Adrenal gland (tissue), 12 donors: ENCODE measurements around the gene LBX2. TPM values are rescaled to one million over a fixed set of nuclear protein-coding genes. Genes with fewer than 3 reads are reported as not detected.

ENCODE experiments used
- DNase-seq, 7 donors: peaks; one replicate each; pipeline ENCODE4 v3.0.0-alpha.2; 2019 to 2020
- H3K27ac ChIP-seq, 5 donors: fragments of 200-600 bp; sonication (generic) in 4 of 5; 1 replicate in 3 of 5; 2 replicates in 2 of 5; pipeline versions ENCODE4 v1.5.1 to v1.8.0; 2016 to 2020; ENCODE audit warnings: mild to moderate bottlenecking in 1 of 5
- H3K27me3 ChIP-seq: fragments of 200-600 bp; 2 replicates; pipeline ENCODE4 v1.8.0; 2021
- H3K36me3 ChIP-seq, 2 donors: fragments of 200-600 bp; replicated peaks in 1 of 2; 1 replicate in 1 of 2; 2 replicates in 1 of 2; pipeline versions ENCODE4 v1.5.1 to v1.8.0; 2018 to 2022
- H3K4me1 ChIP-seq, 2 donors: fragments of 200-600 bp; replicated peaks in 1 of 2; 1 replicate in 1 of 2; 2 replicates in 1 of 2; pipeline versions ENCODE4 v1.5.1 to v1.8.0; 2018 to 2021
- H3K4me3 ChIP-seq, 4 donors: fragments of 200-600 bp; sonication (generic) in 3 of 4; one replicate each; pipeline ENCODE4 v1.5.1; 2016 to 2018
- H3K9me3 ChIP-seq, 3 donors: fragments of 200-600 bp; sonication (generic) in 1 of 3; replicated peaks in 1 of 3; 1 replicate in 2 of 3; 2 replicates in 1 of 3; pipeline versions ENCODE4 v1.5.1 to v1.8.0; 2016 to 2021
- POLR2A ChIP-seq, 2 donors: fragments of 450-650 bp; IDR thresholded peaks; one replicate each; pipeline ENCODE4 v1.6.1; 2017; ENCODE audit warnings: antibody characterized with exemption in 2 of 2, mild to moderate bottlenecking in 2 of 2, moderate library complexity in 1 of 2
- WGBS, 4 donors: extraction: QIAGEN DNeasy Blood & Tissue Kit in 2 of 4; methylation state at CpG; one replicate each; pipeline versions ENCODE4 v1.1.5 to v1.1.7; 2013 to 2017; 5-methylcytosine and 5-hydroxymethylcytosine counted together
- intact Hi-C, 2 donors: fragments of 100-400 bp; cut with DNase I; formaldehyde crosslinking; loops; one replicate each; pipeline versions ENCODE4 v1.14.1 to v1.15.0; 2022 to 2023
- polyA plus RNA-seq, 3 donors: library from polyadenylated mRNA; stranded (reverse); fragments of 200-250 nt in 2 of 3; fragments of 350-450 nt in 1 of 3; fragmentation: Illumina TruSeq in 1 of 3; extraction: RNeasy Lipid Tissue Mini Kit (QIAGEN cat#74804) in 1 of 3; gene quantifications; one replicate each; pipeline ENCODE4 v1.2.3, GENCODE V29; 2013 to 2014
- total RNA-seq, 9 donors: library from RNA; depleted of rRNA in 4 of 9; stranded (reverse); fragments of >200 nt in 4 of 9; fragments of 120-200 nt in 1 of 9; fragmentation: NEBNext Ultra II Directional in 1 of 9; extraction: Animal tissue kit (Norgen Biotek cat#: 25700) in 1 of 9; gene quantifications; one replicate each; pipeline versions ENCODE4 v1.1.0 to v1.2.4, GENCODE V29; 2013 to 2023
- TF ChIP-seq, protein P1 (sequence below), 6 experiments: fragments of 450-650 bp in 4 of 6; fragments of 200-600 bp in 2 of 6; sonication (generic) in 1 of 6; IDR thresholded peaks; 1 replicate in 5 of 6; 2 replicates in 1 of 6; pipeline versions ENCODE4 v1.5.1 to v1.8.0; 2016 to 2021; ENCODE audit warnings: antibody characterized with exemption in 6 of 6, mild to moderate bottlenecking in 2 of 6, moderate library complexity in 1 of 6
- donor health status: healthy with polysubstance abuse.
- donor health status: Bipolar disorder and iron deficiency.
- donor health status: DM: yes; HTN: yes; CAD: no.
- donor health status: DM: no; HTN: no; CAD: no.
- donor health status: DM: no; HTN: no; CAD: no.
- donor health status: DM: yes; HTN: yes; CAD: no.

LBX2 gene
- total and polyA plus RNA-seq, 12 donors = 0.18 to 2.0 (median 0.71) TPM; not detected in 2

DNA sequence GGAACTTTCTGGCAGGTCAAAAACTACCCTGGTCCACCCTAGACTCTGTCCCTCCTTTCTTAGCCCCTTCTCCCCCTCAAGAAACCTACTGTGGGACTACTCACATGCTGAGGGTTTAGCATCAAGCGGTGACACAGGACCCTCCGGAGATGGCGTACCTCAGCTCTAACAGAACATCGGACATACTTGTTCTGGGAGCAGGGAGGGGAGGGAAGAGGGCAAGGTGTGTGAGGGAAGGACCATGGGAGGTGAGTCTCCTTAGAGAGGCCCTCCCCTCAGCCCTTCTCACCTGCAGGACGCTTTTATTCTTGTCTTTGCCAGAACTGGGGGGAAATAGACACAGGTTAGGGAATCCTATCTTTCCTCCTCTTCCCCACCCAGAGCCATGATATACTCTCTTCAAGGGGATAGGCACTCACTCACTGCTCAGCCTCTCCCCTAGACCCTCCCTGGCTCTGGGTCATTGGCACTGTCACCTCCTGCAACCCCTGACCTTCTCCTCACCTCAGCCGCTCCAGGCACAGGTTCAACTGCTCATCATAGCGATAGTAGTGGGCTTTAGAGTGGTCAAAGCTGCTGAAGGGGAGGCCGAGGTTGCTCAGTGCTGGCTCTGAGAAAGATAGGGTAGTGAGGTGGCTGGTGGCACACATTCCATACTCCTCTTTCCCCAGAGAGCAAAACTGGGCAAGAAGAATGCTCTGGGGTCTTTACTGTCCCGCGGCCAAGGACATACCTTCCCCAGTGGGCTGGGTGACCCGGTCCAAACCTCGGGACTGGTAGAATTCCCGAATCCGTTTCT, 6.2 kb upstream of the LBX2 start:
- WGBS, 4 donors = 91 to 96% (median 95%) methylated on average over 14 of the region's 14 CpGs
- H3K9me3 ChIP-seq = no peaks in the 10 kb centered on the region
- peaks cover 19 to 50% of the 10 kb centered on the region in 2 donors for H3K4me1 ChIP-seq
- intact Hi-C loops = loop anchor here in 1 of 2 donors (2.0 kb wide), 1 partner anchor 23 kb away; the partner anchor contains the start of genes AUP1 and HTRA2
- H3K36me3 ChIP-seq = peaks cover 0 to 12% of the 10 kb centered on the region in 2 donors
- H3K27me3 ChIP-seq = peaks cover 10% of the 10 kb centered on the region
- H3K27ac ChIP-seq = no peak overlapping the region
- DNase-seq = no peak
- H3K4me3 ChIP-seq = peak overlapping the region in 1 of 4 donors; percentile 91
- TF ChIP-seq POLR2A (IDR thresholded peaks at IDR 0.05) = no peak
- TF ChIP-seq, protein P1, sequence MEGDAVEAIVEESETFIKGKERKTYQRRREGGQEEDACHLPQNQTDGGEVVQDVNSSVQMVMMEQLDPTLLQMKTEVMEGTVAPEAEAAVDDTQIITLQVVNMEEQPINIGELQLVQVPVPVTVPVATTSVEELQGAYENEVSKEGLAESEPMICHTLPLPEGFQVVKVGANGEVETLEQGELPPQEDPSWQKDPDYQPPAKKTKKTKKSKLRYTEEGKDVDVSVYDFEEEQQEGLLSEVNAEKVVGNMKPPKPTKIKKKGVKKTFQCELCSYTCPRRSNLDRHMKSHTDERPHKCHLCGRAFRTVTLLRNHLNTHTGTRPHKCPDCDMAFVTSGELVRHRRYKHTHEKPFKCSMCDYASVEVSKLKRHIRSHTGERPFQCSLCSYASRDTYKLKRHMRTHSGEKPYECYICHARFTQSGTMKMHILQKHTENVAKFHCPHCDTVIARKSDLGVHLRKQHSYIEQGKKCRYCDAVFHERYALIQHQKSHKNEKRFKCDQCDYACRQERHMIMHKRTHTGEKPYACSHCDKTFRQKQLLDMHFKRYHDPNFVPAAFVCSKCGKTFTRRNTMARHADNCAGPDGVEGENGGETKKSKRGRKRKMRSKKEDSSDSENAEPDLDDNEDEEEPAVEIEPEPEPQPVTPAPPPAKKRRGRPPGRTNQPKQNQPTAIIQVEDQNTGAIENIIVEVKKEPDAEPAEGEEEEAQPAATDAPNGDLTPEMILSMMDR (IDR thresholded peaks at IDR 0.05) = no peak

DNA sequence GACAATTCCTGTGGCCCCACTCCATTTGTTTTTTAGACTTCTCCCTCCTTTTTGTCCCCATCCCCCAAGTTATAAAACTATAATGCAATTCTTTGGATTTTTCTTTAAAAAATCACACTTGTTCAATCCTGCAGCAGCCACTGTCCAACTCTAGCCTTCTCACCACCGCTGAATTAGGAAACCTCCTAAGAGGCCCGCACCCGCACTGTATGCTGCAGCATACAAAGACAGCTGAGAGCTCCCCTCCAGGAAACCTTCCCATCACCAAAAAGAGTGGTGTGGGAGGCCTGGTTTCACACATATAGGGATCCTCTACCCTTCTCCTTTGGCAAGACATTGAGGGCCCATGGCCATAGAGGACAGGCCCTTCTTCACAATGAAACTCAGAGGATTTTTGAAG, 5.2 kb upstream of the LBX2 start:
- intact Hi-C loops = no loop called here
- H3K4me1 ChIP-seq = peaks cover 19 to 50% of the 10 kb centered on the region in 2 donors
- H3K27ac ChIP-seq = no peak overlapping the region
- no peaks in the 10 kb centered on the region for H3K9me3 ChIP-seq
- WGBS, 4 donors = 94 to 100% (median 97%) methylated on average over 3 of the region's 3 CpGs
- peaks cover 17% of the 10 kb centered on the region for H3K27me3 ChIP-seq
- H3K4me3 ChIP-seq = no peak overlapping the region
- DNase-seq = no peak
- peaks cover 0 to 12% of the 10 kb centered on the region in 2 donors for H3K36me3 ChIP-seq
- TF ChIP-seq POLR2A (IDR thresholded peaks at IDR 0.05) = no peak
- TF ChIP-seq, protein P1 (IDR thresholded peaks at IDR 0.05) = no peak

DNA sequence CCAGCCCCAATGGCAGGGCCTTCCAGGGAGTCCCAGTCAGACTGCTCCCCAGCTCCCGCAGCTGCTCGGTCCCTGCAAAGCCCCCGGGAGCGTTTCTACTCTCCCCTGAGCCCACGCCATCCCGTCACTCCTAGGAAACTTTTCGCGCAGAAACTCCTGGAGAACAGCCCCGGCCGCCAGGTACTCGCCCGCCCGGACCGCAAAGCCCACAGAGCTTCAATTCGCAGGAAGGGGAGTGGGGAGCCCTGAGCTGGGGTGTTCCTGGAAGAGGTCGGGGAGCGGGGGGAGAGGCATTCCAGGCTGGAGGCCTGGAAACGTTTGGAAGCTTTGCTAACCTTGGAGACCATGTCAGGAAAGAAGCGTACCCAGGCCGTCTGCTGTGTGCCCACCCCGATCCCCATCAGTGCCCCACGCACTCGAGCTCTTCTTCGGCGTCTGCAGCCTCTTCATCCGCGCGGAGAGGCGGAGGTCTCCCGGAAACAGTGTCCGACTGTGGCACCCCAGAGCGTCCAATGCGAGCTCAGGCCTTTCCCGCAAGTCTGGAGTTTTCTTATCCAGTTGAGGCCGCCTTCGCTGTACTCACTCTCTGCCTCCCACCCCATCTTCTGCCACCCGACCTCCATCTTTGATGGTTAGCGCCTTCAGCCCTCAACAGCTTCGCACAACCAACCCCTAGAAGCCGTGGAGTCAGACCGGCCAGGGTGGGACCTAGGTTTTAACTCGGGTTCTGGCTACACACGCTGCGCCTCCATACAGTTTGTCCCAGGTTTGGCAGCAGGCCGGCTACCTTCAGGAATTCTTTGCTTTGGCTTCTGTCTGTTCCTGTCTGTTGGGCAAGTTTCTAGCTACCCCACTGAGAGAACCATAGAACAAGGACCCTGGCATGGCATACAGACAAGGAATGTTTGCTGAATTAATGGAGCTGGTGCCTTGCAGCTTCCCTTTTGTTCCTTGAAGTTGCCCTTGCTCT, 4.4 kb upstream of the LBX2 start:
- TF ChIP-seq POLR2A (IDR thresholded peaks at IDR 0.05) = no peak
- TF ChIP-seq, protein P1 (IDR thresholded peaks at IDR 0.05) = no peak
- Histone ChIP-seq H3K9me3 (no peaks in the 10 kb centered on the region), H3K27me3 (peaks cover 25% of the 10 kb centered on the region), H3K4me1 (peaks cover 19 to 58% of the 10 kb centered on the region in 2 donors), H3K27ac (peak overlapping the region in 2 of 5 donors; percentile 50 to 83), H3K4me3 (peak overlapping the region in 2 of 4 donors; percentile 5 to 68), H3K36me3 (peaks cover 0 to 12% of the 10 kb centered on the region in 2 donors)
- DNase-seq = no peak
- WGBS, 4 donors = 61 to 75% (median 65%) methylated on average over 32 to 45 of the region's 45 CpGs
- intact Hi-C loops = no loop called here
